Natural killer cell treated with Interleukin-12 subunit alpha and Interleukin-12 subunit beta and Interleukin-15 and Interleukin-18, amount 100 ng/mL, for 72 hours (primary cell): ENCODE results near the gene LRRK1. TPM values are rescaled to one million over a fixed set of nuclear protein-coding genes. Genes with fewer than 3 reads are reported as not detected.

Experiments
- ATAC-seq, 2 donors: fragments of 150-1000 bp; cut with Tn5 transposase in 1 of 2; sonication (Bioruptor Pico), chemical (Tn5 transposase) in 1 of 2; 2 replicates each; pipeline ENCODE4 v1.10.0; 2021
- DNase-seq: peaks from one replicate; pipeline ENCODE4 v3.0.0; 2022; ENCODE audit warnings: low spot score
- H3K27ac Mint-ChIP-seq, 2 donors: 1 replicate in 1 of 2; 2 replicates in 1 of 2; pipeline ENCODE4 v1.8.0; 2022; ENCODE audit warnings: mixed read lengths in 2 of 2, mild to moderate bottlenecking in 1 of 2, moderate library complexity in 1 of 2
- H3K27me3 Mint-ChIP-seq, 2 donors: 1 replicate in 1 of 2; 2 replicates in 1 of 2; pipeline ENCODE4 v1.8.0; 2022; ENCODE audit warnings: mixed read lengths in 2 of 2
- H3K36me3 Mint-ChIP-seq: one replicate; pipeline ENCODE4 v1.8.0; 2022; ENCODE audit warnings: mixed read lengths
- H3K4me1 Mint-ChIP-seq, 2 donors: 1 replicate in 1 of 2; 2 replicates in 1 of 2; pipeline ENCODE4 v1.8.0; 2022; ENCODE audit warnings: low read depth in 2 of 2, mixed read lengths in 2 of 2, mild to moderate bottlenecking in 1 of 2
- H3K4me3 Mint-ChIP-seq: one replicate; pipeline ENCODE4 v1.8.0; 2022; ENCODE audit warnings: mixed read lengths
- H3K9me3 Mint-ChIP-seq: 2 replicates; pipeline ENCODE4 v1.8.0; 2022; ENCODE audit warnings: mixed read lengths
- total RNA-seq, 2 donors: library from RNA; stranded (reverse); gene quantifications; one replicate each; pipeline ENCODE4 v1.2.3, GENCODE V29; 2022

Gene LRRK1
- total RNA-seq, 2 donors from 2014 or later = 0.17 to 0.70 TPM

- Mint-ChIP-seq H3K27me3 (peaks cover 8 to 11% of the 10 kb centered on the region in 2 donors), H3K4me1 (peaks cover 0 to 5% of the 10 kb centered on the region in 2 donors), H3K27ac (no peak overlapping the region), H3K9me3 (no peaks in the 10 kb centered on the region), H3K36me3 (no peaks in the 10 kb centered on the region), H3K4me3 (no peak overlapping the region)
- DNase-seq = no peak
- peak; percentile 22 to 36 for ATAC-seq
Measured at GRCh38 chr15:100897221-100898151, 21.7 kb upstream of the LRRK1 start.

GRCh38 chr15:100898152-100898490 lies 21.0 kb upstream of the LRRK1 start:
- no peaks in the 10 kb centered on the region for H3K36me3 Mint-ChIP-seq
- H3K27me3 Mint-ChIP-seq = peaks cover 2 to 7% of the 10 kb centered on the region in 2 donors
- H3K27ac Mint-ChIP-seq = no peak overlapping the region
- H3K9me3 Mint-ChIP-seq = no peaks in the 10 kb centered on the region
- DNase-seq = no peak
- ATAC-seq = no peak
- H3K4me1 Mint-ChIP-seq = peaks cover 0 to 8% of the 10 kb centered on the region in 2 donors
- H3K4me3 Mint-ChIP-seq = no peak overlapping the region

GRCh38 chr15:100898661-100899462 lies 20.3 kb upstream of the LRRK1 start:
- Mint-ChIP-seq H3K36me3 (no peaks in the 10 kb centered on the region), H3K27ac (no peak overlapping the region), H3K4me3 (no peak overlapping the region), H3K9me3 (no peaks in the 10 kb centered on the region), H3K27me3 (peaks cover 0 to 4% of the 10 kb centered on the region in 2 donors), H3K4me1 (peaks cover 0 to 8% of the 10 kb centered on the region in 2 donors)
- ATAC-seq (no peak), DNase-seq (no peak)

GRCh38 chr15:100899601-100900000 lies 19.6 kb upstream of the LRRK1 start:
- Mint-ChIP-seq H3K27ac (no peak overlapping the region), H3K9me3 (no peaks in the 10 kb centered on the region), H3K36me3 (no peaks in the 10 kb centered on the region), H3K4me1 (peaks cover 0 to 8% of the 10 kb centered on the region in 2 donors), H3K27me3 (no peaks in the 10 kb centered on the region), H3K4me3 (no peak overlapping the region)
- DNase-seq = no peak
- no peak for ATAC-seq

- no peak for DNase-seq
- Mint-ChIP-seq H3K27ac (no peak overlapping the region), H3K9me3 (no peaks in the 10 kb centered on the region), H3K36me3 (no peaks in the 10 kb centered on the region), H3K27me3 (no peaks in the 10 kb centered on the region), H3K4me1 (peaks cover 0 to 8% of the 10 kb centered on the region in 2 donors), H3K4me3 (no peak overlapping the region)
- ATAC-seq = no peak
Measured at GRCh38 chr15:100900136-100900794, 18.9 kb upstream of the LRRK1 start.

GRCh38 chr15:100900795-100901169 lies 18.4 kb upstream of the LRRK1 start:
- Mint-ChIP-seq H3K36me3 (no peaks in the 10 kb centered on the region), H3K9me3 (no peaks in the 10 kb centered on the region), H3K27me3 (no peaks in the 10 kb centered on the region), H3K4me3 (no peak overlapping the region), H3K4me1 (peaks cover 0 to 8% of the 10 kb centered on the region in 2 donors), H3K27ac (no peak overlapping the region)
- ATAC-seq (no peak), DNase-seq (no peak)

GRCh38 chr15:100901296-100901695 lies 17.9 kb upstream of the LRRK1 start:
- H3K36me3 Mint-ChIP-seq = no peaks in the 10 kb centered on the region
- no peaks in the 10 kb centered on the region for H3K9me3 Mint-ChIP-seq
- H3K27ac Mint-ChIP-seq = no peak overlapping the region
- DNase-seq (no peak), ATAC-seq (no peak)
- H3K27me3 Mint-ChIP-seq = peaks cover 0 to 2% of the 10 kb centered on the region in 2 donors
- peaks cover 0 to 8% of the 10 kb centered on the region in 2 donors for H3K4me1 Mint-ChIP-seq
- H3K4me3 Mint-ChIP-seq = no peak overlapping the region

- no peaks in the 10 kb centered on the region for H3K36me3 Mint-ChIP-seq
- no peak overlapping the region for H3K4me3 Mint-ChIP-seq
- H3K9me3 Mint-ChIP-seq = no peaks in the 10 kb centered on the region
- peak overlapping the region in 1 of 2 donors; percentile 39 for H3K27ac Mint-ChIP-seq
- DNase-seq (no peak), ATAC-seq (no peak)
- peaks cover 0 to 8% of the 10 kb centered on the region in 2 donors for H3K4me1 Mint-ChIP-seq
- peaks cover 3 to 7% of the 10 kb centered on the region in 2 donors for H3K27me3 Mint-ChIP-seq
Measured at GRCh38 chr15:100901702-100902435, 17.3 kb upstream of the LRRK1 start.

GRCh38 chr15:100902436-100903167 lies 16.6 kb upstream of the LRRK1 start:
- Mint-ChIP-seq H3K9me3 (no peaks in the 10 kb centered on the region), H3K27ac (peak overlapping the region in 1 of 2 donors; percentile 39), H3K27me3 (peaks cover 4 to 15% of the 10 kb centered on the region in 2 donors), H3K4me1 (peaks cover 0 to 8% of the 10 kb centered on the region in 2 donors), H3K4me3 (peak overlapping the region; percentile 22), H3K36me3 (no peaks in the 10 kb centered on the region)
- DNase-seq = no peak
- ATAC-seq = peak in 1 of 2 donors; percentile 75

- no peaks in the 10 kb centered on the region for H3K36me3 Mint-ChIP-seq
- H3K9me3 Mint-ChIP-seq = no peaks in the 10 kb centered on the region
- H3K4me3 Mint-ChIP-seq = peak overlapping the region; percentile 17
Measured at GRCh38 chr15:100903168-100903554, 16.0 kb upstream of the LRRK1 start.

GRCh38 chr15:100905850-100906249 lies 13.3 kb upstream of the LRRK1 start:
- H3K27me3 Mint-ChIP-seq = peaks cover 4 to 27% of the 10 kb centered on the region in 2 donors
- ATAC-seq = no peak
- no peaks in the 10 kb centered on the region for H3K36me3 Mint-ChIP-seq
- H3K9me3 Mint-ChIP-seq = no peaks in the 10 kb centered on the region
- DNase-seq = no peak
- H3K27ac Mint-ChIP-seq = no peak overlapping the region
- H3K4me1 Mint-ChIP-seq = peaks cover 0 to 8% of the 10 kb centered on the region in 2 donors
- H3K4me3 Mint-ChIP-seq = no peak overlapping the region

More at GRCh38 chr15:100903168-100903554, 16.0 kb upstream of the LRRK1 start:
- ATAC-seq = no peak
- peak overlapping the region in 1 of 2 donors; percentile 39 for H3K27ac Mint-ChIP-seq
- H3K4me1 Mint-ChIP-seq = peaks cover 0 to 8% of the 10 kb centered on the region in 2 donors
- peaks cover 4 to 19% of the 10 kb centered on the region in 2 donors for H3K27me3 Mint-ChIP-seq
- DNase-seq = no peak

GRCh38 chr15:100908466-100908865 lies 10.7 kb upstream of the LRRK1 start:
- H3K4me1 Mint-ChIP-seq = no peaks in the 10 kb centered on the region
- no peak overlapping the region for H3K27ac Mint-ChIP-seq
- H3K36me3 Mint-ChIP-seq = no peaks in the 10 kb centered on the region
- ATAC-seq (peak in 1 of 2 donors; percentile 13), DNase-seq (no peak)
- H3K9me3 Mint-ChIP-seq = no peaks in the 10 kb centered on the region
- H3K4me3 Mint-ChIP-seq = no peak overlapping the region
- H3K27me3 Mint-ChIP-seq = peaks cover 12 to 40% of the 10 kb centered on the region in 2 donors
